Activated gamma-delta T cell treated with anti-CD3 and anti-CD28 coated beads, Interleukin-2, amount 50 U/mL, for 16 hours (primary cell): ENCODE measurements around the gene SLC1A7.

Experiments used
- DNase-seq: peaks from one replicate; pipeline ENCODE4 v3.0.0-alpha.2; 2020; ENCODE audit warnings: low read depth

The SLC1A7 gene

GRCh38 chr1:53115403-53116306 lies 26.8 kb downstream of the SLC1A7 start:
- DNase-seq, result no peak

DNA sequence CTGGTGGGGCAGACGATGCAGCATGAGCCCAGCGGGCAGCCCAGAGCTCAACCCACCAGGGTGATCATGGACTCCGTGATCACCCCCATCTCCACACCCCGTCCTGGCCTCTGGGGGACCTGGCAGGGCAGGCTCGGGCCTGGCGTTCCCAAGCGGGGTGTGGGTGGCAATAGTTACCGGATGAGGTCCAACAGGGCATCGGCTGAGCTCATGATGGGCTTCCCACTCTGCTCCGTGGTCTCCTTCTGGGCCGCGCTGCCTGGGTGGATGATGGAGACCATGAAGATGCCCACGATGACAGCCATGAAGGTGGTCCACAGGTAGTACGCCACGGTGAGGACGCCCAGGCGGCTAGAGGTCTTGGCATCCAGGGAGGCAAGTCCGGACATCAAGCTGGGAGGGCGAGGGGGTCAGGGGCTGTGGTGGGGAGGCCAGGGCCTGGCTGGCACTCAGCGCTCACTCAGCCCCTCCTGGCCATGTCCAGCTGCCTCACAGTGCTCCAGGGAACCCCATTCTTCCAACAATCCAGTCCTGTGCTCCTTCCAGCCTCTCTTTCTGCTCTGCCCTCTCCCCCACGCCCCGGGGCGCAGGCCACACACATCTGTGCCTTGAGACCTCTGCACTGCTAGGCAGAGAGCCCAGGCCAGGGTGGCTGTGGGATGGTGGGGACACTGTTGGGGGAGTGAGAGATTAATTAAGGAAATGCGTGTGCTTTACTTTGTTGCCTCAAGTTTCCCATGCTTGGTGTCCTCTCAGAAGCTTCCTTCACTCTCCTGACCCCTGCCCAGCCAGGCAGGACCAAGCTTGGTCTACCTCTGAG lies 27.6 kb downstream of the SLC1A7 start:
- DNase-seq, result no peak

GRCh38 chr1:53114090-53114489 lies 28.3 kb downstream of the SLC1A7 start:
- DNase-seq, result no peak

DNA sequence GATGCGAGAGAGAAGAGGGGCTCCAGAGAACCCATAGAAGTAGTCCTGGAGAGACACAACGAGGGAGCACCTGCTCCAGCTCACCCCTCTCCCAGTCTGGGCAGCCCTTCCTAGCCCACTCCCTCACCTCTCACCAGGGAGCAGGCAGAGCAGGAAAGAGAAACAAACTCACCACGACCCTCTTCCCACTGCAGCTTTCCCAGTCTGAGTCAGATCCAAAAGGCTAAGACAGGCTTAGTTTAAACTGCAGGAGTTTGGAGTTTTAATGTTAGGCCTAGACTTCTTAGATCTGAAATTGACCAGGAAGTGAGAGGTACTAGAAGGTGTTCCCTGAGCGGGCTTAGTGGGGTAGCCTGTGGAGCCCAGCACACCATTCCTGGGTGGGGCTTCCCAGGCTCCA lies 29.6 kb downstream of the SLC1A7 start:
- DNase-seq, result no peak

- DNase-seq, result no peak
These were observed 30.1 kb downstream of the SLC1A7 start for GRCh38 chr1:53112271-53112774.

- DNase-seq, result no peak
These were observed 30.7 kb downstream of the SLC1A7 start for GRCh38 chr1:53111693-53112092.

DNA sequence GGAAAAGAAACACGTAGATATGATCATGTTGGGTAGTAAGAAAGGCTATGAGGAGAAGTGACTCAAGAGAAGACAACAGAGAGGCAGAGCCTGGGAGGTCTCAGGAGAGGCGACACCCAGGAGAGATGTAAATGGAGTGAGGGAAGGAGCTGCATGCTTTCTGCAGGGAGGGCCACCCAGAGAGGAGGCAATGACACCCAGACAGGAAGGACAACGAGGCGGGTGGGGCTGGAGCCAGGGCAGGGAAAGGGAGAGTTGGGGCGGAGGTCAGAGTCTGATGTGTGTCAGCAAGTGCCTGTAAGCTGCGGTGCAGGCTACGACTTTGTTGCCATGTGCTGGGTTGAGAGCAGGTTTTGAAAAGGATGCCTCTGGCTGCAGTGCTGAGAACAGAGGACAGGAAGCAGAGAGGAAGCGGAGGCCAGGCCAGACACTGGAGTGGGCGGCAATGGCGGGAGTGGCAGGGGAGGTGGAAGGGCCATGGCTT lies 31.3 kb downstream of the SLC1A7 start:
- no peak for DNase-seq

- no peak for DNase-seq
These were observed 31.9 kb downstream of the SLC1A7 start for GRCh38 chr1:53110370-53111072.

GRCh38 chr1:53108646-53109580 lies 33.5 kb downstream of the SLC1A7 start:
- DNase-seq, result no peak

DNA sequence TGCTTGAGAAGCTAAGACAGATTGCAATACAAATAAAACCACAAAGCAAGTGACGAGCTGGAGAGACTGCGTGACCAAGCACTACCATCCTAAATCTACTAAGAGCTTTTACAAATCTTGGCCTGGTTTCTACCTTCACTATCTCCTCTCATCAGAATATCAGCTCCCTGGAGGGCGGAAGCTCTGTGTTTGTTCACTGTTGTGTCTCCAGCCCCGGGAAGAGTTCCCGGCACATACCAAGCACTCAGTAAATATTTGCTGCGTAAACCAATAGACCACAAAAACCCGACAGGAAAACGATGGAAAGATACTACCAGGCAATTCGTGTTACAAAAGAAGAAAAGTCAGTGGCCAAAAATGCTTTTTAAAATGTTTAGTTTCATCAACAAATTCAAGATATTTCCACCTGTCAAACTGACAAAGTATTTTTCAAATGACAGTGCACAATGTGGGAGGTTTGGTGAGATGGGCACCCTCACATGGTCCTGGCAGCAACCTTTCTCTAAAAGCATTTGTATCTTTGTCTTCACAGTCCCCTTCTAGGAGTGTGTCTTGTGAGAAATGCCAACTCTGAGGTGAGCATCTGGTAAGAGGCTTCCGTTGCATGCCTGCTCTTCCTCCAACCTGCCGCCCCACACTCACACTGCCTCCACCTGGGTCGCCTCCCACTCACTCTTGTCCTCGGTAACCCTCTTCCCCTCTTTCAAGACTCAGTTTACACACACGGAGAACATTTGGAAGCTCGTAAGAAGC lies 34.7 kb downstream of the SLC1A7 start:
- DNase-seq, result no peak

GRCh38 chr1:53107090-53107489 lies 35.3 kb downstream of the SLC1A7 start:
- DNase-seq, result no peak

GRCh38 chr1:53104289-53104913 lies 38.0 kb downstream of the SLC1A7 start:
- no peak for DNase-seq

- DNase-seq, result no peak
These were observed 47.9 kb downstream of the SLC1A7 start for GRCh38 chr1:53094533-53094919.

DNA sequence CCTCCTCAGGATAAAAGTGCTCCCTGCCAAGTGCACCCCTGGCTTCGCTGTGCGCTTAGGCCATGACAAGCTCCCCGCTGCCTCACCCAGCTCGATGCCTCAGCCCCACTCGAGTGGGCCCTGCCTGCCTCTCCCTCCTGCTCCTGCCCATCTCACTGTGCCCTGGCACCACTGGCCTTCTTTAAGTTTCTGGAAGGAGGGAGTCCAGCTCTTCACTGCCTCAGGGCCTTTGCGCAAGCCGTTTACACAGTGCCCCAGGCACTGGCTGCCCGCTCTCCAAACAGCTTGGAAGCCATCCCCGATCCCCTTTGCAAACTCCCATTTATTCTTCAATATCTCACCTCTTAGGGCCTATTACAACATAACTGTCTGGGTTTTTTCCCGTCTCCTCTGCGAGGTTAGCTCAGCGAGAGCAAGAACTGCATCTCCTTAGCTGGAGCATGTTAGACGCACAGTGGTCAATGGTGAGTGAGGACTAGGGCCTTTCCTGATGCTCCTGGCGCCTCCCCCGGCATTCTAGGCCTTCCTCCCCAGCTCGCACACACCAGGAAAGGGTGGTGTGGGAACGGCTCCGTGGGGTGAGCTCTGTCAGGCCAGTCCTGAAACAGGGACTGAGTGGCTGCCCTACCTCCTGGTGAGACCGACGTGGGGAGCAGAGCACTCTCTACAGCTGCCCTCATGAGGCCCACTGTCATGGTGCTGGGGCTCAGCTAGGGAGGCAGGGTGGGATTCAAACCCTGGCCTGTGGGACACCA lies 48.5 kb downstream of the SLC1A7 start:
- no peak for DNase-seq

DNA sequence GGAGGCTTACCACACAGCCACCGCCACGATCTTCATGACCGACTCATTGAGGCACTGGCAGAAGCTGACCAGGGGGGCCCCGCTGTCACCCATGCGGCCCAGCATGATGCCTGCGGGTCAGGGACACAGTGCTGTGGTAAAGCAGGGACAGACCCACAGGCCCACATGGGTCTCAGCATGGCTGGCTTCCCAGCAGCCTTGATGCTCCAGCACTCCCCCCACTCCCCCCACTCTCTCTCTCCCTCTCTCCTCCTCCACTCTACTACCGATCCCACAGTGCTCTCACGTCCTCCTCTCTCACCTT lies 49.0 kb downstream of the SLC1A7 start:
- no peak for DNase-seq

DNA sequence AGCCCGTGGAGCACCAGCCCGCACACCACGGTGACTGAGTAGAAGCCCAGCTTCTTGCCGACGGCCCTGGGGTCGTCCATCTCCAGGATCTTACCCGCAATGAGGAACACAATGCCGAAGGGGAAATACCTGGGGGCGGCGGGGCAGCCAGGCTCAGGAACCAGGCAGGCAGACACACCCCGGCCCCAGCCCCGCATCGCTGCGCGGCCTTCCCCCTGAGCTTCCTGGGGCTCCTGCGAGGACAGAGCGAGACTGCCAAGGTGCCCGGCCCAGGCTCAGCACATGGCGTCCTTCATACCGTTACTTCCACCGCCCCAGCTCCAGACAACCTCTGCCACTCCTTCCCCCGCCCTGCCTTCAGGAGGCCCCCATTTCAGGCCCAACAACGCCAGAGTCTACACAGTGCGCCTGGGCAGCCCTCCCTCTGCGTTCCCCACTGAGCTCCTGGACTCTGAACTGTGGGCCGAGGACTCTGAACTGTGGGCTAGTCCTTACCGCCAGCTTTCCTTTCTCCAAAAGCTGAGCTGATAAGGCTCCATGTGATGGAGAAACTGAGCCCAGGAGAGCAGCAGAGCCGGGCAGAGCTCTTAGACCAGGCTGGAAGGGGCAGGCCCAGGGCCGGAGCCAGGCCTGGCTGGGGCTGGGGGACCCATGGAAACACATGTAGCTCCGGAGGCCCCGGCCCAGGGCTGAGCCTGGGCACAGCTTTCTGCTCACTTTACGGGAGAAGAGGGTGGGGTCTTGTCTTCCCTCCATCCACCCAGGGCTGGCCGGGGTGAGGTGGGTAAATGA lies 49.6 kb downstream of the SLC1A7 start:
- no peak for DNase-seq

DNA sequence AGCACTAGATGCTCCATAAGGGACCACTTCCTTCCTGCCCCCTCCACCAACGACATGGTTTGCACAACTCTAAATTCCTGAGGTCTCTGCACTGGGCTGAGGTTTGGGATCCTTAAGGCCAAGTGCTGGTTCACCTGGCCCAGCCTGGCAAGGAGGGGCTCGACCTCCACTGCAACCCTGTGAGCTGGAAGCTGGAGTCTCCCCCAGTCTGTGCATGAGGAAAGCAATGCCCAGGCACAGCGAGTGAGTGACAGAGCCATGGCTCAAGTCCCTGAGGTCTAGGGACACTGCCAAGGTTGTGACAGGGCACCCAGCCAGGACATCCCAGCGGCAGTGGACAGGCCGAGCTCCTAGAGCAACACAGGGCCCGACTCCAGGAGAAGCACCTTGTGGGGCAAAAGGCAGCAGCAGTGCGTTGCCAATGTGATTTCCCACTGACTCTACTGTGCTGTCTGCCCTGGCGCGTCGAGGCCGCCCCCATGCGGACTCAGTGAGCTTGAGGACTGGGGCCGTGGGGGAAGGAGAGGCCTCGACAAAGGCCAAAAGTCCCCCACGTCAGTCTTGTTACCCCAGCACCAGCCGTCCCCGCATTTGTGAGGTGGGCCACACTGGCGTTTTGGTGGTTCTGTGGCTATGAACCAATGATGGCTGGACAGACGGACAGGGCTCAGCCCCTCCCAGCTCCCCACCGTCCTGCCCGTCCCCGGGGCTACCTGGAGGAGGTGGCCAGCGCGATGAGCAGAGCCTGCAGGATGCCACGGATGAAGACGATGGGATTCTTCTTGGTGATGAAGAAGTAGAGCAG lies 50.4 kb downstream of the SLC1A7 start:
- DNase-seq, result no peak
